ENCODE measurements around the gene NOD1.

GRCh38 chr7:30479202-30480120 lies 877 bp upstream of the NOD1 start:
- no peak for TF ChIP-seq POLR2A (IDR thresholded peaks at IDR 0.05)
- TF ChIP-seq, protein P1, sequence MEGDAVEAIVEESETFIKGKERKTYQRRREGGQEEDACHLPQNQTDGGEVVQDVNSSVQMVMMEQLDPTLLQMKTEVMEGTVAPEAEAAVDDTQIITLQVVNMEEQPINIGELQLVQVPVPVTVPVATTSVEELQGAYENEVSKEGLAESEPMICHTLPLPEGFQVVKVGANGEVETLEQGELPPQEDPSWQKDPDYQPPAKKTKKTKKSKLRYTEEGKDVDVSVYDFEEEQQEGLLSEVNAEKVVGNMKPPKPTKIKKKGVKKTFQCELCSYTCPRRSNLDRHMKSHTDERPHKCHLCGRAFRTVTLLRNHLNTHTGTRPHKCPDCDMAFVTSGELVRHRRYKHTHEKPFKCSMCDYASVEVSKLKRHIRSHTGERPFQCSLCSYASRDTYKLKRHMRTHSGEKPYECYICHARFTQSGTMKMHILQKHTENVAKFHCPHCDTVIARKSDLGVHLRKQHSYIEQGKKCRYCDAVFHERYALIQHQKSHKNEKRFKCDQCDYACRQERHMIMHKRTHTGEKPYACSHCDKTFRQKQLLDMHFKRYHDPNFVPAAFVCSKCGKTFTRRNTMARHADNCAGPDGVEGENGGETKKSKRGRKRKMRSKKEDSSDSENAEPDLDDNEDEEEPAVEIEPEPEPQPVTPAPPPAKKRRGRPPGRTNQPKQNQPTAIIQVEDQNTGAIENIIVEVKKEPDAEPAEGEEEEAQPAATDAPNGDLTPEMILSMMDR (IDR thresholded peaks at IDR 0.05), result no peak
